ENCODE measurements around the gene ZMYND19. TPM values are rescaled to one million over a fixed set of nuclear protein-coding genes. Genes with fewer than 3 reads are reported as not detected.
"Not testable (repeated sequence)": the region's sequence is repeated elsewhere in the genome, so short reads cannot be mapped to it uniquely, and the experiment has no call there.

ZMYND19 gene
- total RNA-seq, 1 donor from 2014 or later = 71.9 TPM

- peaks cover 6% of the 10 kb centered on the region for H3K36me3 Mint-ChIP-seq (ENCODE audit: low read depth)
- no peaks in the 10 kb centered on the region for H3K9me3 Mint-ChIP-seq
- DNase-seq (ENCODE audit: low read depth, low spot score) = no peak
- TF ChIP-seq CTCF (conservative IDR thresholded peaks at IDR 0.05) = no peak
- H3K4me1 Mint-ChIP-seq = peaks cover 14% of the 10 kb centered on the region
- no peak overlapping the region for H3K27ac Mint-ChIP-seq (ENCODE audit: unreplicated experiment)
- H3K4me3 Mint-ChIP-seq = peak overlapping the region; percentile 71
- peaks cover 4% of the 10 kb centered on the region for H3K27me3 Mint-ChIP-seq (ENCODE audit: low read depth)
These were observed 36.0 kb downstream of the ZMYND19 start for GRCh38 chr9:137554349-137554748.

GRCh38 chr9:137553654-137554053 lies 36.7 kb downstream of the ZMYND19 start:
- H3K4me3 Mint-ChIP-seq = peak overlapping the region; percentile 52
- not testable (repeated sequence) for DNase-seq (ENCODE audit: low read depth, low spot score); H3K36me3 Mint-ChIP-seq (ENCODE audit: low read depth); H3K27ac Mint-ChIP-seq (ENCODE audit: unreplicated experiment); H3K9me3 Mint-ChIP-seq; H3K27me3 Mint-ChIP-seq (ENCODE audit: low read depth)
- H3K4me1 Mint-ChIP-seq = peaks cover 14% of the 10 kb centered on the region

- peaks cover 14% of the 10 kb centered on the region for H3K4me1 Mint-ChIP-seq
- H3K27ac Mint-ChIP-seq (ENCODE audit: unreplicated experiment) = peak overlapping the region; percentile 27
- peak; percentile 23 for DNase-seq (ENCODE audit: low read depth, low spot score)
- no peak for TF ChIP-seq CTCF (conservative IDR thresholded peaks at IDR 0.05)
- H3K36me3 Mint-ChIP-seq (ENCODE audit: low read depth) = peaks cover 6% of the 10 kb centered on the region
- H3K27me3 Mint-ChIP-seq (ENCODE audit: low read depth) = peaks cover 4% of the 10 kb centered on the region
- H3K4me3 Mint-ChIP-seq = peak overlapping the region; percentile 91
- H3K9me3 Mint-ChIP-seq = no peaks in the 10 kb centered on the region
These were observed 38.1 kb downstream of the ZMYND19 start for GRCh38 chr9:137552022-137552768.

GRCh38 chr9:137551264-137552021 lies 38.9 kb downstream of the ZMYND19 start, which contains the start of gene MRPL41:
Gene MRPL41 (plus strand): TSS chr9:137551879. CDS start chr9:137552082, 203 bp downstream.
- Mint-ChIP-seq H3K27me3 (ENCODE audit: low read depth) (peaks cover 4% of the 10 kb centered on the region), H3K4me1 (peaks cover 14% of the 10 kb centered on the region), H3K9me3 (no peaks in the 10 kb centered on the region), H3K27ac (ENCODE audit: unreplicated experiment) (peak within 1 kb of the TSS; percentile 27), H3K36me3 (ENCODE audit: low read depth) (peaks cover 8% of the 10 kb centered on the region), H3K4me3 (peak within 1 kb of the TSS; percentile 91)
- TF ChIP-seq CTCF (conservative IDR thresholded peaks at IDR 0.05) = peak; percentile 68
- DNase-seq (ENCODE audit: low read depth, low spot score) = peak; percentile 89

- not testable (repeated sequence) for H3K27ac Mint-ChIP-seq (ENCODE audit: unreplicated experiment); H3K4me3 Mint-ChIP-seq; DNase-seq (ENCODE audit: low read depth, low spot score); H3K27me3 Mint-ChIP-seq (ENCODE audit: low read depth); H3K9me3 Mint-ChIP-seq
- Mint-ChIP-seq H3K4me1 (peaks cover 14% of the 10 kb centered on the region), H3K36me3 (ENCODE audit: low read depth) (peaks cover 13% of the 10 kb centered on the region)
These were observed 39.4 kb downstream of the ZMYND19 start for GRCh38 chr9:137550958-137551263.

- H3K36me3 Mint-ChIP-seq (ENCODE audit: low read depth) = peaks cover 11% of the 10 kb centered on the region
- H3K27ac Mint-ChIP-seq (ENCODE audit: unreplicated experiment) = peak within 1 kb of the TSS; percentile 71
These were observed 40.1 kb downstream of the ZMYND19 start, which contains the start of gene PNPLA7 for GRCh38 chr9:137550231-137550621. Gene PNPLA7 (minus strand): TSS chr9:137550402. CDS start chr9:137550197, 205 bp downstream.

More at GRCh38 chr9:137550231-137550621, 40.1 kb downstream of the ZMYND19 start, which contains the start of gene PNPLA7:
- Mint-ChIP-seq H3K27me3 (ENCODE audit: low read depth) (peaks cover 4% of the 10 kb centered on the region), H3K9me3 (no peaks in the 10 kb centered on the region), H3K4me3 (peak within 1 kb of the TSS; percentile 90), H3K4me1 (peaks cover 14% of the 10 kb centered on the region)
- TF ChIP-seq CTCF (conservative IDR thresholded peaks at IDR 0.05) = no peak
- DNase-seq (ENCODE audit: low read depth, low spot score) = peak; percentile 51

All from neural crest cell (in vitro differentiated cells).